ENCODE results near the gene DDAH1. TPM values are rescaled to one million over a fixed set of nuclear protein-coding genes. Genes with fewer than 3 reads are reported as not detected.
A peak's percentile ranks its signal among the peaks of the same experiment; 100 is the strongest.

Gene DDAH1
- total RNA-seq, 2 experiments from 2014 or later = 0.13 to 0.26 TPM

DNA sequence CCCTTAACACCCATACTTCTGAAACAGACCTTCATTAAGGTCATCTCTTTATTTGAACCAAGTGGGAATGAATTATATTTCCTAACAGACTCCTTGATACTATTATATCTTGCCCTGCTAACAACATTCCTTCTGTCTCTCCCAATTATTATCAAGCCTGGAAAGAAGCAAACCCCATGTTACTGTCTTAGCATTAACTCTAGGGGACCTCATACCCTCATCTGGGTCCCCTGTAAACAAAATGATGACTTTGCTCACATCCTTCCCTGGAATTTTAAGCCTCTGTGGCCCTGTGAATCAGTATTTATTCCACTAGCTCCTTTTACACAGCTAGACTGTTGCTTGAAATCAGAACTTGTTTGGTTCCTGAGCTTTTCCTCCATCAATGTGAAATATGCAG lies 150.2 kb downstream of the DDAH1 start:
- Mint-ChIP-seq H3K27me3 (ENCODE audit: low read depth) (peaks cover 35% of the 10 kb centered on the region), H3K9me3 (ENCODE audit: insufficient read depth) (no peaks in the 10 kb centered on the region), H3K4me1 (ENCODE audit: low read depth) (no peaks in the 10 kb centered on the region), H3K27ac (no peak overlapping the region), H3K36me3 (ENCODE audit: low read depth) (no peaks in the 10 kb centered on the region), H3K4me3 (no peak overlapping the region)
- no peak for ATAC-seq
- CTCF ChIA-PET = interaction anchor here (1.1 kb wide), 1 partner anchor 60 kb away, joined by 4 read pairs; no protein-coding TSS in a partner anchor
- POLR2A ChIA-PET = no interaction called here
- DNase-seq = no peak

DNA sequence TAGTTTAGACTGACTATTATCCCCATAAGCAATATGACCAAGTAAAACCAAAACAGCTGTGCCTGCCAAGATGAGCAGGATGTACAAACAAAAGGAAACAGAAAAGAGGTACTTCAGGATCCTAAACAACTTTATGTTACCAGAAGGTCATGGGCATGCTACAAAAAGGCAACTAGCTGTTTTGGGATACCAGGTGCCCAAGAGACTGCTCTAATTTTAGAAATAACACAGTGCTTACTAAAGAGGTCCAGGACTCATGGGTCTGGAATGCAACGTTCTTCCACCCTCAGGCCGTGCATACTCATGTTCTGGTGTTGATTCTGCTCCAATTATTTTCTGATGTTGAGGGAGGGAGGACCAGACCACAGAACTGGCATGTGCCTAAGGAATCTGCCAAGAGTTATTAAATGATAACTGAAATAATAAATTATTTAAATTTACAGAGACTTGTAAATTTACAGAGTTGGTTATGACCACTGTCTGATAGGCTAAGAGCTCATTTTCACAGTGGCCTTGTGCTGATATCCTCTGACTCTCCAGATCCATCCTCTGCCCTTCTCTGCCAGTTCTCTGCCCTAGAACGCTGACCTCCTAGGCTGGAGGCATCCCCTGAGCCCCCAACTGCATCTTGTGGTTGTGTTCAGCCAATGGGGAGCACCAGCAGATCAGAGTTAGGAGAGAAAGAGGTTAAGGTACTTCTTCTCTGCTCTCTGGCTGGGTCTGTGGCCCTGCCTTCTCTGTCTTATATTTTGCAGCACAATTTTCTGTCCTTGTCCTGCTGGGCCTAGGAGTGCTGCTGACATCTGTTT lies 150.9 kb downstream of the DDAH1 start:
- ATAC-seq (no peak), DNase-seq (no peak)
- POLR2A ChIA-PET = no interaction called here
- H3K4me3 Mint-ChIP-seq = no peak overlapping the region
- H3K9me3 Mint-ChIP-seq (ENCODE audit: insufficient read depth) = no peaks in the 10 kb centered on the region
- CTCF ChIA-PET = no interaction called here
- H3K36me3 Mint-ChIP-seq (ENCODE audit: low read depth) = no peaks in the 10 kb centered on the region
- H3K27ac Mint-ChIP-seq = no peak overlapping the region
- peaks cover 36% of the 10 kb centered on the region for H3K27me3 Mint-ChIP-seq (ENCODE audit: low read depth)
- no peaks in the 10 kb centered on the region for H3K4me1 Mint-ChIP-seq (ENCODE audit: low read depth)

DNA sequence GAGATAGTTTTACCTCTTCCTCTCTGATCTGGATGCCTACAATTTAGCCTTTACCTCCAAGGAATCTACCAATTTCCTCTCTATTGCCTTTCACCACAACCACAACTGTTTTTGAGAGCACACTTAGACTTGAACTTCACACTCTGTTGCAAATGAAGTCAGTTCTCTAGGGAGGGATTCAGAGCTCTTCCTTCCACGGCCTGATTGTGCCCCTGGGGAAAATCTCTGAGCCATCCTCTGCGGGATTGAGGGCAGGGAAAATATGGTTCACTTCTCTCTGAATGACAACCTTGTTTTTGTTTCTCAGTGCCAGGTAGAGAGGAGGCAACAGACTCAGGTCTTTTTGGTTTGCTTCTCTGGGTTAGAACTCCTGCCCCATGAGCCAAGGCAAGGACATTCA lies 153.1 kb downstream of the DDAH1 start:
- ChIA-PET CTCF (no interaction called here), POLR2A (no interaction called here)
- Mint-ChIP-seq H3K36me3 (ENCODE audit: low read depth) (no peaks in the 10 kb centered on the region), H3K4me1 (ENCODE audit: low read depth) (no peaks in the 10 kb centered on the region), H3K4me3 (no peak overlapping the region), H3K9me3 (ENCODE audit: insufficient read depth) (no peaks in the 10 kb centered on the region), H3K27ac (no peak overlapping the region), H3K27me3 (ENCODE audit: low read depth) (peaks cover 40% of the 10 kb centered on the region)
- ATAC-seq = no peak
- DNase-seq = no peak

DNA sequence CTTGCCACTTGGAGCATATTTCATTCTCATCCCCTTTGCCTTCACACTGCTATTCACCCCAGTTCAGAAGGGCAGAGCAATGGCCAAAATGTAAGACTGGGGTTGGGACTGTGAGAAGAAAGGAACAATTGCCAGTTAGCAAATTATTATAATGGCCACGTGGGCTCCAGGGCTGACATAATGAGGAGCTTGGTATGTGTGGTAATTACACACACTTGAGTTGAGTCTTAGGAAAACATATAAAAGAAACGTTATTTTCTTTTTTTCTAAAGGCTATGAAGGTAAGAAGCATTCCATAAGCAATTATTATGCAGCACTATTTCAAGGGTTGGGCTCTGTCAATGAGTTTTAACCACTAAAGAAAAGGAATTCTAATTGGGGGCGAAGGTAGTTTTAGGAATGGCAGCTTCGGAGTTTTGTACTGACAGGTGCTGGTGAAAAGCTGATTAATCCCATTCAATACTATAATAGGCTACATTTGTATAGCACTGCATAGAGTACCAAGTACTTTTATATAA lies 156.1 kb downstream of the DDAH1 start:
- H3K4me3 Mint-ChIP-seq = no peak overlapping the region
- no peak overlapping the region for H3K27ac Mint-ChIP-seq
- no peak for DNase-seq
- CTCF ChIA-PET = interaction anchor here (0.6 to 2.1 kb wide), 10 partner anchors 10 to 416 kb away, joined by 3 to 12 read pairs (median 4); partner anchors contain the start of gene CCN1
- POLR2A ChIA-PET = no interaction called here
- H3K36me3 Mint-ChIP-seq (ENCODE audit: low read depth) = no peaks in the 10 kb centered on the region
- no peaks in the 10 kb centered on the region for H3K9me3 Mint-ChIP-seq (ENCODE audit: insufficient read depth)
- peaks cover 41% of the 10 kb centered on the region for H3K27me3 Mint-ChIP-seq (ENCODE audit: low read depth)
- no peaks in the 10 kb centered on the region for H3K4me1 Mint-ChIP-seq (ENCODE audit: low read depth)
- no peak for ATAC-seq

DNA sequence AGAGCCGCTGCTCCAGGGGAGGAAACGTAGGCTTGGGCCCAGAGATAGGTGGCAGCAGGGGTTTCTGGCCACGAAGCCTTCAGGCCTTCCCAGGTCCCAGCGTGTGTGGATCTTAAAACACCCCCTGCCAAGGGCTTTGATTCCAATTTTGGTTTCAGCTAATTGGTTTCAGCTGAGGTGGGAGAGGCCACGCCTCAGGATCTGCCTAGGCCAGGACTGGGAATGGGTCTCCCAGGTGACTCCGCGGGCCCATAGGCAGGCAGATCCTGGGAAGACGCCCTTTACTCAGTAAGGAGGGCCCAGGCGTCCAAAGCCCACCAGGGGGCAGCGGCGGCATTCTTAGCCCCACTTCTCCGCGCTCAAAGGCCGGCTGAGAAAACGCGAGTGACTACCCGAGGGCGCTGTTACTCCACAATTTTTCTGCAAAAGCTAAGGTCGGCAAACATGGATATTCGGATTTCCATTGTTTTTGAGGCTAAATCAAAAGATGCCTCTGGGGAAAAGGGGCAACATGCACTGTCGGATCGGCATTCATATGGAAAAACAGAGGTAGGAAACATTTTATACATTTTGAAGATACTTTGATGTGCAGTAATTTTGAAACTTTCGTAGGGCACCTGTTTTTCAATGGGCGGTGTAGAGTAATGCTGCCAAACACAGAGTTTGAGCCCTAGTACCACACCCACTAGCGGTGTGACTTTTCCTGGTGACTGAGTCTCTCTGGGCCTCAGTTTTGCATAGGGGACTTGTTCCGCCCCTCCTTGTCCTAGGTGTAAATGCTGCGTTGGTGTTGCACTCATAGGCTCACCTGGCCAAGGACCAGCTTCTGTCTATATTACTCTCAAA lies 156.7 kb downstream of the DDAH1 start:
- Mint-ChIP-seq H3K4me1 (ENCODE audit: low read depth) (no peaks in the 10 kb centered on the region), H3K4me3 (no peak overlapping the region), H3K9me3 (ENCODE audit: insufficient read depth) (no peaks in the 10 kb centered on the region), H3K36me3 (ENCODE audit: low read depth) (no peaks in the 10 kb centered on the region), H3K27ac (no peak overlapping the region), H3K27me3 (ENCODE audit: low read depth) (peaks cover 41% of the 10 kb centered on the region)
- CTCF ChIA-PET = interaction anchor here (0.6 to 2.1 kb wide), 13 partner anchors 9 to 1079 kb away, joined by 3 to 12 read pairs (median 3); partner anchors contain the start of gene CCN1
- ATAC-seq (peak; percentile 90), DNase-seq (peak; percentile 74)
- POLR2A ChIA-PET = no interaction called here

DNA sequence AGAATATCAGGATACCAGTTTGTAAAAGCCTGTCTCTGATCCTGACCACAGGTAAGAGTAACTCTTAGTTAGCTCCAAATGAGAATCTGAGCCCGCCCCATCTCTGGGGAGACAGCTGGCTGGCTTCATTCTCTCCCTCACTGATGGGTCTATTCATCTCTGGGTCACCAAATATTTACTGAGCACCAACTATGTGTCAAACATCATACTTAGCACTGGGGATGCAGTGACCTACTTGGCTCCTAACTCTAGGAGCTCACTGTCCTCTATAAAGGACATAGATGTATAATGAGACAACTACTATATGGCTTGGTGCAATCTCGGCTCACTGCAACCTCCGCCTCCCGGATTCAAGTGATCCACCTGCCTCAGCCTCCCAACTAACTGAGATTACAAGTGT lies 158.7 kb downstream of the DDAH1 start:
- Mint-ChIP-seq H3K4me3 (no peak overlapping the region), H3K27ac (no peak overlapping the region), H3K27me3 (ENCODE audit: low read depth) (peaks cover 54% of the 10 kb centered on the region), H3K4me1 (ENCODE audit: low read depth) (no peaks in the 10 kb centered on the region), H3K9me3 (ENCODE audit: insufficient read depth) (no peaks in the 10 kb centered on the region), H3K36me3 (ENCODE audit: low read depth) (no peaks in the 10 kb centered on the region)
- ChIA-PET CTCF (no interaction called here), POLR2A (interaction anchor here (1.1 kb wide), 1 partner anchor 30 kb away, joined by 3 read pairs; the partner anchor contains the start of gene BCL10)
- DNase-seq = no peak
- no peak for ATAC-seq

DNA sequence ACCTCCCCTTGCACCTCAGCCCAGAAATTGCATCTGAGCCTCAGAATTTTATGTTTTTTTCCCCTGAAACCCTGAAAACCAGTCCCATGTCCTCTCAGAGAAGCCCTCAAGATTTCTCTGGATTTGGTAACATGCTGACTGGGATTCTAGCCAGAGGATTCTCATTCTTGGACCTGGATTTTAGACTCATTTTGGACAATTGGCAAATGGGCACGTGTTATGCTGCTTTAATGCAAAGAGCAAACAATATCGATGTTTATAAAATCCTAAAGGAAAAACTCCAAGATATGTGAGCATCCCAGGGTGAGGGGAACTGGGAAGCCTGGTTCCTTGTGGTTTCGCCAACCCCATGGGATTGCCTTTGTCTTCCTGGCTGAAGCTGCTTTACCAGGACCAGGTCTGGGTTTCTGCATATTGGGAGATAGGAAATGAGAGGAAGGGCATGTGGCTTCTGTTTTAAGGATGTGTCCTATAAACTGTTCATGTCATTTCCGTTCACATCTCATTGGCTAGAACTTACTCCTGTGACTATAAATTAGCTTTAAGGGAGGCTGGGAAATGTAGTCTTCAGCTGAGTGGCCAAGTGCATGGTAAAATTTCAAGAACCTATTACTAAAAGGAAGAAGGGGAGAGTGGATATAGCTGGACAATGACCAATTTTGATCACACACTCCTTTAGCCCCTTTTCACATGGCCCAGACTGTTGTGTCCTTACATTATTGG lies 161.4 kb downstream of the DDAH1 start:
- CTCF ChIA-PET = no interaction called here

DNA sequence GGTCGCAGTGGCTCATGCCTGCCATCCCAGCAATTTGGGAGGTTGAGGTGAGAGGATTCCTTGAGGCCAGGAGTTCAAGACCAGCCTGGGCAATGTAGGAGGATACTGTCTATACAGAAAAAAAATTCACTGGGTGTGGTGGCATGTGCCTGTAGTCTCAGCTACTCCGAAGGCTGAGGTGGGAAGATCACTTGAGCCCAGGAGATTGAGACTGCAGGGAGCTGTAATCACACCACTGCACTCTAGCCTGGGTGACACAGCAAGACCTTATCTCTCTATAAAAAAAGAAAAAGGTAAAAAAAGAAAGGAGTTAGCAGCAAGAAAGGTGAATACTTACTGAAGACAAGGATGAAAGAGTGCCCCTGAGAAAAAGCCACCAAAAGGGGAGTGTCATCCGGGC lies 164.8 kb downstream of the DDAH1 start:
- no peak for ATAC-seq
- Mint-ChIP-seq H3K36me3 (ENCODE audit: low read depth) (no peaks in the 10 kb centered on the region), H3K9me3 (ENCODE audit: insufficient read depth) (no peaks in the 10 kb centered on the region), H3K27ac (no peak overlapping the region), H3K4me1 (ENCODE audit: low read depth) (peaks cover 22% of the 10 kb centered on the region), H3K27me3 (ENCODE audit: low read depth) (peaks cover 39% of the 10 kb centered on the region), H3K4me3 (no peak overlapping the region)
- CTCF ChIA-PET = no interaction called here
- POLR2A ChIA-PET = no interaction called here
- DNase-seq = no peak

More for the DNA sequence above, 161.4 kb downstream of the DDAH1 start:
- no peak for DNase-seq
- POLR2A ChIA-PET = no interaction called here
- no peaks in the 10 kb centered on the region for H3K9me3 Mint-ChIP-seq (ENCODE audit: insufficient read depth)
- no peak overlapping the region for H3K27ac Mint-ChIP-seq
- peaks cover 47% of the 10 kb centered on the region for H3K27me3 Mint-ChIP-seq (ENCODE audit: low read depth)
- H3K4me3 Mint-ChIP-seq = no peak overlapping the region
- peaks cover 4% of the 10 kb centered on the region for H3K4me1 Mint-ChIP-seq (ENCODE audit: low read depth)
- ATAC-seq = no peak
- H3K36me3 Mint-ChIP-seq (ENCODE audit: low read depth) = no peaks in the 10 kb centered on the region

DNA sequence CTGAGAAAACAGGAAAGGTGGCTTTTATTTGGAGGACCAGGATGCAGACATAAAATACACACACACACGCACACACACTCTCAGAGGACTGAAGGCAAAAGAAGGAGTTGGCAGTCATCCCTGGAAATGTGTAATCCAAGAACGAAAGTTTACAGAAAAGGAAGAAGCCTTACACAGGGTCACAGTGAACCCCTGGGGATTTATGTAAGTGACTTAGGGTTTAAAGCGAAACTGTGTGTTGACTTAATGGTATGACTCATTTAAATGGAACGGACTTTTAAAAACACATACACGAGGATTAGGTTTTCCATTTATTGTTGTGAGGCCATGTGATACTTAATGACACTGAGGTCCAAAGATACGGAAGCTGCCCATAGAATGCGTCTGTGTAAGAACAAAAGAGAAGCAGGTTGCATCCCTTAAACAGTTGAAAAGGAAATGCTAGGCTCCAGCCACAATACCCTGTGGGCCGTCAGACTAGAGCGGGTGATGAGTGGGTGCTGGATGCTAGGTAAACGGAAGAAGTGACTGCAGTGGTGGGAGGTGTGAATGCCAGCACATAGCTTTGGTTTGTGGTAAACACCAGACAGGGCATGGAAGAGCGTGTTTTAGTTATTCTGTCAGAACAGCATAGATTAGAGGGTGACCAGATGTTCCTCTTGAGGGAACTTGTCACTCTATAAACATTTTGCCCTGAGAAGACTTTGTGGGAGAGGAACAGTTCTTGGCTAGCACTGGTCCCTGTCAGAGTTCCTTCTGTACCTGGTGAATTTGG lies 166.9 kb downstream of the DDAH1 start:
- POLR2A ChIA-PET = interaction anchor here (1.0 to 3.3 kb wide), 2 partner anchors 22 to 410 kb away, joined by 3 to 11 read pairs; partner anchors contain the start of genes BCL10 and ZNHIT6
- Mint-ChIP-seq H3K27me3 (ENCODE audit: low read depth) (peaks cover 38% of the 10 kb centered on the region), H3K36me3 (ENCODE audit: low read depth) (no peaks in the 10 kb centered on the region), H3K4me1 (ENCODE audit: low read depth) (peaks cover 22% of the 10 kb centered on the region), H3K9me3 (ENCODE audit: insufficient read depth) (no peaks in the 10 kb centered on the region), H3K4me3 (peak overlapping the region; percentile 8), H3K27ac (peak overlapping the region; percentile 3)
- DNase-seq (peak; percentile 78), ATAC-seq (peak; percentile 94)
- CTCF ChIA-PET = interaction anchor here (0.7 to 3.6 kb wide), 5 partner anchors 10 to 353 kb away, joined by 3 to 12 read pairs (median 4); partner anchors contain the start of gene BCL10

DNA sequence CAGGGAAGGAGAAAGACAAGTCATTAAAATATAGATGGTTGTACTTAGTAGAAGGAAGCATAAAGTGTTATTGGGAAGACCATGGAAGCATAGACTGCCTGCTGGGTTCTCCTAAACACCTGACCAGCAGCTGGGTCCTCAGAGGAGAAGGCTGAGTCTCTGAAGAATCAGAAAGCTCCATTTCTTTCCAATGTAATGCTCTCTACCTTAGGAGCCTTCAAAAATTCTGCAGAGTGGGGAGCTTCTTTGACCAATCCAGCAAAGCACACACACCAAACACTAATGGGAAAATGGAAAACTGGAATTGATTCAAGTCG lies 167.5 kb downstream of the DDAH1 start:
- Mint-ChIP-seq H3K27me3 (ENCODE audit: low read depth) (peaks cover 37% of the 10 kb centered on the region), H3K9me3 (ENCODE audit: insufficient read depth) (no peaks in the 10 kb centered on the region), H3K4me1 (ENCODE audit: low read depth) (peaks cover 22% of the 10 kb centered on the region), H3K36me3 (ENCODE audit: low read depth) (no peaks in the 10 kb centered on the region), H3K27ac (no peak overlapping the region), H3K4me3 (no peak overlapping the region)
- ChIA-PET CTCF (interaction anchor here (0.7 to 3.6 kb wide), 6 partner anchors 13 to 362 kb away, joined by 3 to 12 read pairs (median 3); partner anchors contain the start of gene C1orf52), POLR2A (interaction anchor here (3.3 kb wide), 1 partner anchor 21 kb away, joined by 11 read pairs; the partner anchor contains the start of gene BCL10)
- ATAC-seq = no peak
- DNase-seq = no peak

DNA sequence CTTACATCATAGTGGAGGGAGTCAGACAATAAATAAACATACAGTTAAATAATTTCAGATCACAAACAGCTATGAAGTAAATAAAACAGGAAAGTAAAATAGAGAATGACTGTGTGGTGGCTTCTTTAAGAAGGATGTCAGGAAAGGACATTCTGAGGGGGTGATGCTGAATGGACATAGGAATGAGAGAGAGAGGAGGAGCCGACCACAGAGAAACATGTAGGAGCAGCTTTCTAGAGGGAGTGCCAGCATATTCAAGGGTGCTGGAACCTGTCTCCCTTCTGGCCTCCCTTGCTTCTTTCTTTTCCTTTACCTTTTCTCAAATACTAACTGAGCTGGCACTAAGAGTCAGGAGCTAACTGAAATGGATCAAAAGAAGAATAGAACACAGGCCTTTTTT lies 168.0 kb downstream of the DDAH1 start:
- no peaks in the 10 kb centered on the region for H3K36me3 Mint-ChIP-seq (ENCODE audit: low read depth)
- peaks cover 32% of the 10 kb centered on the region for H3K27me3 Mint-ChIP-seq (ENCODE audit: low read depth)
- DNase-seq (no peak), ATAC-seq (no peak)
- POLR2A ChIA-PET = interaction anchor here (3.3 kb wide), 1 partner anchor 20 kb away, joined by 11 read pairs; the partner anchor contains the start of gene BCL10
- peaks cover 22% of the 10 kb centered on the region for H3K4me1 Mint-ChIP-seq (ENCODE audit: low read depth)
- no peak overlapping the region for H3K27ac Mint-ChIP-seq
- H3K9me3 Mint-ChIP-seq (ENCODE audit: insufficient read depth) = no peaks in the 10 kb centered on the region
- H3K4me3 Mint-ChIP-seq = no peak overlapping the region
- CTCF ChIA-PET = interaction anchor here (0.7 to 3.6 kb wide), 6 partner anchors 12 to 361 kb away, joined by 3 to 12 read pairs (median 3); partner anchors contain the start of gene C1orf52

Measured in activated CD8-positive, alpha-beta T cell treated with anti-CD3 and anti-CD28 coated beads, Interleukin-2, amount 10 ng/mL, durations not matched to agents 7 days and 5 days (primary cell).